HG02973 (cell line): ENCODE results near the gene SLC6A8.
"Not testable (repeated sequence)": the region's sequence is repeated elsewhere in the genome, so short reads cannot be mapped to it uniquely, and the experiment has no call there.

Experiments used
- ATAC-seq: cut with Tn5 transposase; IDR thresholded peaks from one replicate; pipeline ENCODE4 v1.9.1; 2021; ENCODE audit warnings: moderate library complexity; ENCODE audit not compliant: unreplicated experiment

SLC6A8 gene

GRCh38 chrX:153727123-153727931, 39.6 kb downstream of the SLC6A8 start:
- ATAC-seq, result no peak

DNA sequence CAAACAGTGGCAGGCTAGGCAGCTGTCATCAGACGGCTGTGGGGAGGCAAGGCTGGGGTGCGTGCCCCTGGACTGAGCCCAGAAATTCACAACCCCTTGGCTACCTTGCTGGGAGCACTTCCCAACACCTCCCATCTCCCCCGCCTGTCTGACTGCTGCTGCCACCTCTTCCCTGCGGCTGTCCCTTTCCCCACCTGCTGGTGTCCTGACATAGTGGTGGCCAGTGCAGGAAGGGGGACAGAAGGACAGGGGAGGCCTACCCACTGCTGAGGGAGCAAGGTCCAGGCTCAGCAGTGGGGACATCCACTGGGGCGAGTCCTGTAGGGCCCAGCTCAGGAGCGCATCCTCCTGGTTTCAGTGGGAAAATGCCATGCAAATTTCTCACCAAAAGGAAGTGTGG, 40.4 kb downstream of the SLC6A8 start:
- no peak for ATAC-seq

- ATAC-seq, result no peak
Measured at GRCh38 chrX:153728951-153729631, 41.4 kb downstream of the SLC6A8 start.

GRCh38 chrX:153730115-153730514, 42.4 kb downstream of the SLC6A8 start:
- not testable (repeated sequence) for ATAC-seq

DNA sequence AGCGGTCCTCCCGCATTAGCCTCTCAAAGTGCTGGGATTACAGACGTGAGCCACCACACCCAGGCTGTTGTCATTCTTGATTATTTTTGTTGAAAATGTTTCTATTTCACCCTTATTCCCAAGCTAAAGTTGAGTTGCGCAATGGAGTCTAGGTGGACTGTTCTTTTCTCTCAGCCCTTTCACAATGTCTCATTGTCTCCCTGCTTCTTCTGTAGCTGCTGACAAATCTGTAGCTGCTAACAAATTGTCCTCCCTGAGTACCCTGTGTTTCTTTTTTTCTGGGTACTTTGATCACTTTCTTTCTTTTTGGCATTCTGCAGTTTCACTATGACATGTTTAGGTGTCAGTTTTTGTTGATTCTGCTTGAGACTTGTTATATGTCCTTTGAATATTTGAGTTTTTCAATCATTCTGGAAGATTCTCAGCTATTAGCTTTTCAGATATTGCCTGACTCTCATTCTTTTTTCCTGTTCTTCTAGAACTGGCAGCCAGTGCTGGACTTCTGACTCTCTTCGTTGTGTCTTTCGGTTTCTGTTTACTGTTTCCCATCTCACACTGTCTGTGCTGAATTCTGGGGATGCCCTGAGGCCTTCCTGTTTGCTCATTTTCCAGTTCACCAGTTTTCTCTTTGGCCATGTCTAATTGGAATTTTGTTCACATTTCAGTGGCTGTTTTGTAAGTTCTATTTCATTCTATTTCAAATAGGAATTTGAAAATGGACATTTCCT, 43.6 kb downstream of the SLC6A8 start:
- ATAC-seq, result no peak

GRCh38 chrX:153731845-153732215, 44.1 kb downstream of the SLC6A8 start:
- ATAC-seq, result no peak

DNA sequence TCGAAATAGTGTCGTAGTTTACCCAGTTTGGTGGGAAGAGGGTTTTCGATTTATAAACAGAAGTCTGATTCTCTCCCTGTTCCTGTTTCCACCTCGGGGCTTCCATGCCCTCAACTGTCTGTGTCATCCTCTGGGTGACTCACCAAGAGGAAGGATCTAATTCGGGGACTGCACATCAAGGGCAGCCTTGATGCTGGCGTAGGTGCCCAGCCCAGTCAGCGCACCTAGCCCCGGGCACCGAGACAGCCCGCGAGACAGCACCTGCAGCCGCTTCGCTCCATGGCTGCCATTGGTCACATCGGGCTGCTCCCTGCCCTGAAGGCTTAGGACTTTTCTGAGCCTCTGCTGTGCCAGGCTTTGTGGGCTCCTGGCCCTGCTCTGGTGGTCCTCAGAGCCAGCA, 44.7 kb downstream of the SLC6A8 start:
- no peak for ATAC-seq

DNA sequence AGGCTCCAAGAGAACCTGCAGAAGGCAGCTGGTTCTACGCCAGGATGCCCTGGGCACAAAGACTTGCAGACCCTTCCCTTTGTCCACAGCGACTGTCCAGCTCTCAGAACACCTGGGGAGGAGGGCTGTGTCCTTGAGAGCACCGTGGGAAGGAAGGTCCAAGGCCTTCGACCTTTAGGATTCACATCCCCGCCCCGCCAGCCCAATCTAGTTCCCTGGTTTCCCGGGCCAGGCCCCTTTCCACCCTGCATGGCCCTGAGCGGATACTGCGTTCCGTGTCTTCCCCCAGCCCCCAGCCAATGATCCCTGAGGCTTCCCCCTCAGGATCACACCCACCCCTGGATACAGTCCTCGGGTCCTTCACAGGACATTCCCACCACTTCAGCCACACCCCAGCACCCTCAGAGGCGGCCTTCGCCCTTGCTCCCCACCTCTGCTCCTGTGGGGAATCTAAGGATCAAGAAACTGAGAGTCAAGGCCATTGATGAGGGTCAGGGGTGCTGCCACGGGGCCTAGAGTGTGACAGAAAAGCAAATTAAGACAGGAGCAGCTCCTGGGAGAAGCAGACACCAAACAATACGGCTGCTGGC, 46.0 kb downstream of the SLC6A8 start:
- ATAC-seq, result no peak

- ATAC-seq, result no peak
Measured at GRCh38 chrX:153734871-153735270, 47.1 kb downstream of the SLC6A8 start.

GRCh38 chrX:153735274-153735673, 47.5 kb downstream of the SLC6A8 start:
- ATAC-seq, result no peak

DNA sequence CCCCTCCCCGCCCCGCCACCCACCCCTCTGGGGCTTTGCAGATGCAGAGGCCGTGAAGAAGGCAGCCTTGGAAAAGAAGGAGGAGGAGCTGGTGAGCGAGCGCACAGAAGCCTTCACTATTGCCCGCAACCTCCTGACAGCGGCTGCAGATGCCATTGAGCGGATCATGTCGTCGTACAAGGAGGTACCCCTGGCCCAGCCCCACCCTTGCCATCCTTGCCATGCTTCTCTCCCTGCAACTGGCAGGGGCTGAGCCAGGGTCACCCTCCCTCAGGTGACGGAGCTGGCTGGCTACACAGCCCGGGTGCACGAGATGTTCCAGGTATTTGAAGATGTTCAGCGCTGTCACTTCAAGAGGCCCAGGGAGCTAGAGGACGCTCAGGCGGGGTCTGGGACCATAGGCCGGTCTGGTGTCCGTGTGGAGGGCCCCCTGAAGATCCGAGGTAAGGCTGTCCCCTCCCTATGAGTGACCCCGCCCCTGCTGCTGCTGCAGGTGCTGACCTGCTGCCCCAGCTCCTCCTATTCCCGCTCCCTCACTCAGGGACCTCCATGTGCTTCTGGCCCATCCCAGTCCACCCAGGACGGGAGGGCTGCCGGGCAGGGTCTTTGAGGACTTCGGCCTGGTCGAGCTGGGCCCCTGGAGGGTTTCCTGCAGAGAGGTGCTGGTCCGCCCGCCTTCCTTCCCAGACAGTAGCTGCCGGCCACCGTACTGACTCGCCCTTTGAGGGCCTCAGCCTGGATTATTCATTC, 48.5 kb downstream of the SLC6A8 start:
- no peak for ATAC-seq

DNA sequence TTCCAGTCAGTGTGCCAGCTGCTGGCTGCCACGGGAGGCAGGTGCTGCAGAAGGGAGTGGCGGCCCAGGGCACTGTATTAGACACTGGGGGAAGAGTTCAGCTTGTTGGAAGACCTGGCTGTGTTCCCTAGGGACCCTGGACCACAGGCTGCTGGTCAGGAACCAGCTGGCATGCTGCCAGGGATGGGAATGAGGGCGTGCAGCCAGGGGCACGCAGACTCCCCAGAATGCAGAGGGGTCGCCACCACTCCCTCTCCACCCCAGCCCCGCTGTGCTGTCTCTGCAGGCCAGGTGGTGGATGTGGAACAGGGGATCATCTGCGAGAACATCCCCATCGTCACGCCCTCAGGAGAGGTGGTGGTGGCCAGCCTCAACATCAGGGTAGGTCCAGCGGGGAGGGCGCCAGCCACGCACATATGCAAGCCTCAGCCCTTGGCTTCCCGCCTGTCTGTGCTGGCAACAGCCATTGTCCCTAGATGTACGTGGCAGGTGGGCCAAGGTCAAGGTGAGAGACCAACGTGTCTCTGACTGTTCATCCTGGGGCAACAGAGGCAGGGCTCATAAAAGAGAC, 49.2 kb downstream of the SLC6A8 start:
- no peak for ATAC-seq

- no peak for ATAC-seq
Measured at GRCh38 chrX:153738056-153738605, 50.4 kb downstream of the SLC6A8 start.

DNA sequence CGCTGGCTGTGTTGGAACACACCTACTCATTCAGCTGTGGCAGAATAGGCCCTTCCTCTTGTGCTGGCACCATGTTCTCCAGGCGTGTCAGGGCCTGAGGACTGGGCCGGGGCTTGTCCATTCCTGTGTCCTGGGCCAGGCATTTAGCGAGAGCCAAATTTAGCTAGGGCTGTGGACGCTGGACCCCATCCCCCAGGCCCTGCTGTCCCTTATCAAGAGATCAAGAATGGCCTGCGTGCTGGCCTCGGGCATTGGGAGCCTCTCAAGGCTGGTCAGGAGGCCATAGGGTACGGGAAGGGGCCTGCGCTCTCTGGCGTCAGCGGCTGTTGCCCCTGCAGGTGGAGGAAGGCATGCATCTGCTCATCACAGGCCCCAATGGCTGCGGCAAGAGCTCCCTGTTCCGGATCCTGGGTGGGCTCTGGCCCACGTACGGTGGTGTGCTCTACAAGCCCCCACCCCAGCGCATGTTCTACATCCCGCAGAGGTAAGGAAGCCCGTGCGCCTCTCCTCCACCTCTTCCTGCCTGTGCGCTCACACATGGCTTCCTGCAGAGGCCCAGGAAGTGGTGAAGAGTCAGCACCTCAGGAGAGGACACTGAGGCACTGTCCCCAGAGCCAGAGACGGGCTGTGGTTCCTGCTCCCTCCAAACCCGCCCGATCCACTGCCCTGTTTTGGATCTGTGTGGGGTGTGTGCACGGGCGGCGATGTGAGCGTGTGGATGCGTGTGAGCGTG, 52.2 kb downstream of the SLC6A8 start:
- no peak for ATAC-seq

- no peak for ATAC-seq
Measured at GRCh38 chrX:153740631-153741222, 53.0 kb downstream of the SLC6A8 start.

- no peak for ATAC-seq
Measured at GRCh38 chrX:153741446-153741845, 53.7 kb downstream of the SLC6A8 start.

GRCh38 chrX:153742111-153742510, 54.4 kb downstream of the SLC6A8 start:
- ATAC-seq, result not testable (repeated sequence)

DNA sequence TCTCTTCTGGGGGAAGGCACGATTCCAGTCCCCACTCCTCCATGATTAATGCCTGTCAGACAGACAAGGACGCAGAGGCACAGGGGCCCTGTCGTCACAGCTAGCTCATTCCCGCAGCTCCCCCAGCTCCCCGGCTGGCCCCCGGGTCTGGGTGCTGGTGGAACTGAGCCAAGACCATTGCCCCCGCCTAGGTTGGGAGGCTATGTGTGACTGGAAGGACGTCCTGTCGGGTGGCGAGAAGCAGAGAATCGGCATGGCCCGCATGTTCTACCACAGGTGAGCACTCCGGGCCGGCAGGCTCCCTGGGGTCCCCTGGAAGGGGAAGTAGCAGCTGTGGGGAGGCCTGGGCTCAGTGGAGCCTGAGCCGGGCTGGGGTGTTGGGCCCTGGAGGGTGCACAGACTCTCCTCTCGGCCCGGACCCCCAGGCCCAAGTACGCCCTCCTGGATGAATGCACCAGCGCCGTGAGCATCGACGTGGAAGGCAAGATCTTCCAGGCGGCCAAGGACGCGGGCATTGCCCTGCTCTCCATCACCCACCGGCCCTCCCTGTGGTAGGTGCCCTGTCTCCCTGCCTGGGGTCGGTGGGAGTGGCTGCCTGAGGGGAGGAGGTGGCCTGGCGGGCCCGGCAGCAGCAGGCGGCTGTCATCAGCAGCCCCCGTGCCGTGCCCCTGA, 55.2 kb downstream of the SLC6A8 start:
- not testable (repeated sequence) for ATAC-seq
